KBM-7 (cell line): ENCODE measurements around the gene FAM170B.

Experiments
- DNase-seq: peaks from one replicate; pipeline ENCODE4 v3.0.0-alpha.2; 2015
- in situ Hi-C: fragments of 300-500 bp; cut with MboI; formaldehyde crosslinking; loops from 2 replicates; pipeline ENCODE4 v1.14.3; 2020; ENCODE audit warnings: low sequenced_read_pairs, low pct_unique_long_range_greater_than_20kb, mixed read lengths

Gene FAM170B

DNA sequence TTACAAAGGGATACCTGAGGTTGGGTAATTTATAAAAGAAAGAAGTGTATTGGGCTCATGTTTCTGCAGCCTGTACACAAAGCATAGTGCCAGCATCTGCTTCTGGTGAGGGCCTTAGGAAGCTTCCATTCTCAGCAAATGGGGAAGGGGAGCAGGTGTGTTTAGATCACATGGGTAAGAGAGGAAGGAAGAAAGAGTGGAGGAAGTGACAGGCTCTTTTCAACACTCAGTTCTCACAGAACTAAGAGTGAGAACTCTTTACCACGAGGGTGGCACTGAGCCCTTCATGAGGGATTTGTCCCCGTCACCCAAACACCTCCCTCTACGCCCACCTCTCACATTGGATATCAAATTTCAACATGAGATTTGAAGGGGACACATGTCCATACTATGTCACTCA lies 506 bp upstream of the FAM170B start:
- DNase-seq, result no peak
- in situ Hi-C loops, result no loop called here

DNA sequence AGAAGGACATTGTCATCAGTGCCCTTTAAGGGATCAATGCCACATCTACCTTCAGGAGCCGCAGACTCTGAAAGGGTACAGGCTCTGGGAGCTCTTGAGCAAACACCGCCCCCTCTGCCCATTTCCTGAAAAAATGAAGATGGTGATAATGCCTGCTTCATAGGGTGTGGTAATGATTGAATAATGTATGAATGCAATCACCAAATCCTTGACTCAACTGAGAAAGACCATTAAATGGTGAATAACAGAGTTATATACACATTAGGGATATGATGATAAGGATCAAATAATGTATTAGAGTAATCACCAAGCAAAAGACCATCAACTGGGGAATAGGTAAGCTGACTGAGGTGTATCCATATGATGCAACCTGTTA lies 1.5 kb downstream of the FAM170B start:
- in situ Hi-C loops, result no loop called here
- no peak for DNase-seq

DNA sequence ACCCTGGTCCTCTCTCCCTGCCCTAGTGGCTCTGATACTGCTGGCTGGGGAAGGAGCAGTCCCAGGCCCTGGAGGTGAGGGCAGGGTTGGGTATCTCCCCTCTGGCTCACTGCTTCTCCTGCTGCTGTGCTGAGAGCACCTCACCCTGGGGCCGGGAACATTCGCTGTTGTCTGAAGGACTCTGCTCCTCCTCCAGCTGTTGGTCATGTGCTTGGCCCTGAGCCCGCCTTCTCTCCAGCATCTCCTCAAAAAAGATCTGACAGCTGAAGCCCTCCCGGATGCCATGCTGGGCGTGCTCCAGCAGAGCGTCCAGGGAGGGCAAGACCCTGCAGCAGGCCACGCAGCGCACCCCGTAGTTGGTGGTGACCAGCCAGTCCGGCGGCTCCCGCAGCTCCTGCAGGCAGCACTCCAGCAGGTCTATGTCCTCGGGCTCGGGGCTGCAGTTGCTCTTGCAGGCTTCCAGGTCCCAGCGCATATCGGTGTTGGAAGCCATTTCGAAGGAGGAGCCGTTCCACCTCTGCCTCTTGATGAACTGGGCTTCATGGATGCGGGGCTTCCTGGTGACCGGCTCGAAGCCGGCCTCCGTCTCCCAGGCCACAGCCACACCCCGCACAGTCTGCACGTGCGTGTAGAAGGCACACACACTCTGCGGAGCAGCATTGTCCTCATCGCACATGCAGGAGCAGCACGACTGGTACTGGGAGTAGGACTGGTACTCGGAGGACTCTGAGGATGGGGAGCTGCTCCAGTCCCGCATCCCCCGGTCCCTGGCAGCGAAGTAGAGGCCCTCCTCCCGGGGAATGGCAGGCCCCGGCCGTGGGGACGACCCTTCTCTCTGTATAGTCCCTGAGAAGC lies 2.1 kb downstream of the FAM170B start:
- in situ Hi-C loops, result no loop called here
- DNase-seq, result no peak

DNA sequence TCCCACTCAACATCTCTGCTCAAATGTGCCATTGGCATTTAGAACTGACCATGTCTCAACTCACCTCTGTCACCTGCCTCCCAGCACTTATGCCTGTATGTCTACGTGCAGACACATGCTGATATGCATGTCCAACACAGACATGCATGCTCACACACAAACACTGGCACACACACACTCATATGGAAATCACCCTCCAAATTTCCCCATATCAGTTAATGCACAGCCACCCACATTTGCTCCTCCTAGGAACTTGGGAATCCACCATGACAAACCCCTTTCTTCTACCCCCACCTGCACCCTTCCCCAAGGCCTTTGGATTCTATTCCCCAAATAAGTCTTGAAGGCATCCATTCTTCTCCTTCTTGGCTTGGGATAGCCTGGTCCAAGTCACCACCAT lies 4.4 kb downstream of the FAM170B start:
- in situ Hi-C loops, result no loop called here
- DNase-seq, result no peak

DNA sequence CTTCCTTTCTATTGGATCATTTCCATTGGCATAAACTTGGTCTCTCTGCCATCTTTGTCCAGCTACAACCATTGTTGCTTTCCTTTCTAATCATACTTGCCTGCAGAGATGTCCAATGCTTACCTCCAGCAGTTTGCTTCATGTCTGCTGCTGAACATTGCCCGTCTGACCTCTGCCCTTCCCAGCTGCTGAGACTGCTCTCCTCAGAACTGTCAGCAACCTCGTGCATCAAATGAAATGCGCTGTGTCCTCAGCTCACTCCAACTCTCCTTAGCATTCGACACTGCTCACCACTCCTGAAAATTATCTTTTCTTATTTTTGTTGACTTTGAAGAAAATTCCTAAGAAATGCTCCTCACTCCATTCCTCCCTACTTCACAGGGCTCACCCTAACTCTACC lies 5.0 kb downstream of the FAM170B start:
- in situ Hi-C loops, result no loop called here
- DNase-seq, result no peak

DNA sequence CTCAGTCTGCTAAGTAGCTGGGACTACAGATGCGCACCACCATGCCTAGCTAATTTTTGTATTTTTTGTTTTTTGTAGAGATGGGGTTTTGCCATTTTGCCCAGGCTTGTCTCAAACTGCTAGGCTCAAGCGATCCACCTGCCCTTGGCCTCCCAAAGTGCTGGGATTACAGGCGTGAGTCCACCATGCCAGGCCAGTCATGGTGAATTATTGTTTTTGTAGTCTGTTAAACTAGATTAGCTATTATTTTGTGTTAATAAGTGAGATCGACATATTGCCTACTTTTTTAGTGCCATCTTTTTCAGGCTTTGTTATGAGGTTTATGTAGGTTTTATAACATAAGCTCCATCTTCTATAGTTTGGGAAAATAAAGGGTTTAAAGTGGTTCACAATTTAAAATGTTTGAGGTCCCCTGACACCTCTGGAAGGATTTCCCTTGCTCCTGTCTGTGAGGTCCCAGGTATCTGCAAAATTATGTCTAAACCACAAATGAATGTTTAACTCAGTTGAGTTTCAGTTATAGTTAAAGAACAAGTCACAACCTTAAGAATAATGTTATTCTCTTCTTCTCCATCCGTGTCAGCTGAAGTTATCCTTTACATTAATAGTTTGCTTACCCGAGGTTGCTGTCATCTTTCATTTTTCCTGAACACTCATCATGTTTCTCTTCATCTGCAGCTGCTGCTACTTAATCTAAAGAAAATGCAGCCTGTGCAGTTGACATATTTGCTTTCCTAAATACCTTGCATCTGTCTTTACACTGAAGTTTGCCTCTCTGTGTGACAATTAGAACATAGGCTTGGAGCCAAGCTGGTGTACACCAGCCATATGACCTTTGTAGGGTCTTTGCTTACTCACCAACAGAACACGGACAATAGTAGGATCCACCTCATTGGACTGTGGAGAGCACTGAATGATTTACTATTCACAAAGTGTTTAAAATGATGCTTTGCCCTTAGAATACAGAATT lies 9.6 kb downstream of the FAM170B start:
- DNase-seq, result no peak
- in situ Hi-C loops, result no loop called here

DNA sequence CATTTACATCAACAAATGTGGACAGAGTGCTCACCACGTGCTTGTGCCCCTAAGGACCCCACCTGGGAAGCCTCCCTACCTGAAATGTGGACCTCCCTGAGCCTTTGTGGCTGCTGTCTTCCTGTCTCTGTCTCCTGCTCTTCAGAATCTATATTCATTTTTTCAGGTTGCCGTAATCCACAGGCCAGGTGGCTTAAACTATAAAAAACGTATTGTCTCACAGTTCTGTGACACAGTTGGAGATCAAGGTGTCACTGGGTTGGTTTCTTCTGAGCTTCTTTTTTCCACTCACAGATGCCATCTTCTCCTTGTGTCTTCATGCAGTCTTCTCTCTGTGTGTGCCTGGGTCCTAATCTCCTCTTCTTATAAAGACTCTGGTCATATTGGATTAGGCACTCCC lies 12.9 kb downstream of the FAM170B start:
- in situ Hi-C loops, result no loop called here

DNA sequence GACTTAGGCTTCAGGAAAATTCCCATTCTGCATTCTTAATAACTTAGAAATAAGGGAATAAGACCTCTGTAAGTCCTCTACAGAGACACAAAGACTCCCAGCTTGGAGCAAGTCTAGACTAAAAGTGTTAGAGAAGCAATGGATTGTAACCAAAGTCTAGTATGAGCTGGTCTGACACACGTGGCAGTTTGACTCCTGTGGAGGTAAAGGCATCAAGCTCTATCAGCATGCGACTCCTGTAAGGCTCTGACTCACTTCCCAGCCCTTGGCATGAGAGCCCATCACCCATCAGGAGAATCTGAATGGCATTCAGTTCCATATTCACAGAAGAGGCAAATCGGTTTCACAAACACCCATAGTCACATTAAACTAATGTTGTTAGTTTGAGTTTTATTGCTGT lies 14.1 kb downstream of the FAM170B start:
- no peak for DNase-seq
- in situ Hi-C loops, result no loop called here

More for the DNA sequence above, 12.9 kb downstream of the FAM170B start:
- DNase-seq, result no peak

DNA sequence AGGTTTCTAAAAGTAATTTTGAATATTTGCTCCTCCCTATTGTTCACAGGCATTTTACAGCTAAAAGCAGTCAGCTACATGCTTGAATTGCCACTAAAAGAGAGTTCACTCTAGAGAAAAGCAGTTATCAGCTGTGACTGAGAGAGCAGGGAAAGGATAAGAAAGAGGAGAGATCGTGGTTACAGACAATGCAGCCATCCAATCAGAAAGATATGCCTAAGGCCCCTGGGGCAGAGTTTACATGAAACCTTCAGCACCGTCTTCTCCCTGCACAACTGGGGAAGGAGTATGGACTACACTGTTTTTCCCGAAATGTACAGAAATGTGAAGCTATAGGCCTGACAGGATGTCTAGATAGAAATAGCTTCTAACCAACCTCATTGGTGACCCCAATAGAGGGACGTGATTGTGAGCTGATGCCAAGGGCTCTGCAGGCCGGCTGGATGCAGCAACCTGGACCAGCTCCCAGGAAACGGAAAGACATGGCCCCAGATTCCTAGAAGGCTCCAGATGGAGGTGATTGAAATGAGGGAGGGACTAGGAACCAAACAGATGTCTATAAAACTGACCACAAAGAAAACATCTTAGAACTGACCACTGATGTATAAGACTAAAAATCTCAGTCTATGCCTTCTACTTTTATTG lies 15.3 kb downstream of the FAM170B start:
- no peak for DNase-seq
- in situ Hi-C loops, result no loop called here

DNA sequence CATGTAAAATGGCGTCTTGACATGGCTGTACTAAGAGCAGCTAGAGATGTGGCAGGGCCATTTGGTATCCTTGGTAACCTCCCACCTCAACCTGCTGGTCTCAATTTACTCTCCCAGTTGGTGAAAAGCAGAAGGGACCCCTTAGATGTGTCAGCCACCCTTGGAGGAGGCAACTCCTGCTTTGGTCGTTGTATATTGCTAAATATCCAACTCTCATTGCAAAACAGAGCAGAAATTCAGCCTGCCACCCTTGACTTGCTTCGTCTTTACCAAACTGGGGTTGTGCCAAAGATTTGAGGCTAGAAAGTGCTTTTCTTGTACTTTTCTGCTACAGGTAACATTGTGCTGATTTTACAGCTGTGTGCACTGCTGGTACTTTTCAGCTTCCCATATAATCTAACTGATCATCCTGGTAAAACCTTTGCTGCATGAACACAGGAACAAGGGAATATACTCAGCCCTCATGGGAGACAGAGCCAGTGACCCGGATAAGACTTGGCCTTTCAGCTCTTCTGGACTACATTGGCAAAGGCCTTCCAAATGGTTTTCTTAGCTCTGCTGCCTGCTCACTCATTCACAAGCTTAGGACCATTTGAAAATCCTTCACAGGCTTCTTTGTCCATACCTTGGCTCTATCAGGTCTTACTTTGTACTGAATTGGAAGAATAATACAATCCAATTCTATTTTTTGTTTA lies 16.3 kb downstream of the FAM170B start:
- DNase-seq, result no peak
- in situ Hi-C loops, result no loop called here

DNA sequence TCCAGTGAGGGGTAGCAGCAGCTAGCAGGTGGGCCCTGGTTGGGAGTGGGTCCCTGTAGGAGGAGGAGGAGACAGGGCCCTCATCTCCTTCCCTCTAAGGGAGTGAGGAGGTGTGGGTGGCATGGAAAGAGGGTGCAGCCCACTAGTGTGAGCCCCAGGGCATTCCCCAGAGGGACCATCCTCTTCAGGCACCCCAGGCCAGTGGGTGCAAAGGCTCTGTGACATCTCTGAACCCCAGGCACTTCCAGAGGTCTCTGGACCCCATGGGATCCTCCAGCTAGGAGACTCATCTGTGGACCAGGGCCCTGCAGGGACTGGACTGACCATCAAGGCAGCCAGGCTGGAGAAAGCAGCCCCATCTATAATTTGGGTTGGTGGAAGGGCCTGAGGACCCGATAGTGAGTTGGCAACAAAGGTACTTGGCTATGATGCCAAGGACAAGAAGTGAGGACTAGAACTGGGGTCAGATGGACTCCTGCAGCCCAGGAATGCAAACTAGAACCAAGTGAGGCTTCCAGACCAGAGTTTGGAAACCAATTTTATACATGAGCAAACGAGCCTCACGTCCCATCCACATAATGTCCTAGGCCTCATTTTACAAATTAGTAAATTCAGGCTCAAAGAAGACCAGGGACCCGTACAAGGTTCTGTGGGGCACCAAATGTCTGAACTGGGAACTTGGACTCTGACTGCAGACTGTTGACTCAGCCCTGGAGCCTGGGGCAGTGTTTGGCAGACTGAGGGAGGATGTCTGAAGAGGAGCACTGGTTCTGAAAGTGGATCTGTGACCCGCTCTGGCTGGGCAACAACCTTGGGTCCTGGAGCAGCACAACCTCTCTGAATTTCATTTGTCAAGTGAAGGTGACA lies 17.1 kb downstream of the FAM170B start:
- DNase-seq, result no peak
- in situ Hi-C loops, result no loop called here

DNA sequence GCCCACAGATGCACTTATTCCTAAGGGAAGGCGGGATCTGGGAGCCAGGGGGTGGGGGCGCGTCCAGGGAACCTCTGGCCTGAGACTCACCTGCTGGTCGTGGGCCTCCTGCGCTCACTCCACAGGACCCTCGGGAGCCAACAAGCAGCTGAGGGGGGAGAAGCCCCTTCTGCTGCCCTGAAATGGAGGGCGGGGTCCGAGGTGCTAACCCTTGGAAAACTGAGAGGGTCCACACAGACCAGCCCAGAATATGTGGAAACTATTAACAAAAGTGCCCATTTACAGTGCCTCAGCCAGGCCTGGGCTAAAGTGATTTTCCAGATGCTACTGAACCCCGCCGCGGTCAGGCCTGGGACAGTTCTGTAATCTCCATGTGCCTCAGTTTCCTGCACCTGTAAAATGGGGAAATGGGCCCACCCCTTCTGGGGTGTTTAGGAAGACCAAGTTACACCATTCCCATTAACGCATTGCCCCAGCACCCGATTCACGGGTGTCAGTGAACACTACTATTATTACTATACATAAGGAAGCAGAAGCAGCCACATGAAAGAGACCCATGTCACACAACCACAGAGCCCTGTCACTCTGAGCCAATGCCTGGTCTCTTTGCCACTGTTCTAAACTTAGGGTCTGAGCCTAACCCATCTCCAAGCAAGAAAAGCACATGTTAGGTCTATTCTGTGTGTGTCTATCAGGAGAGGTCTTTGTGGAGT lies 17.9 kb downstream of the FAM170B start:
- in situ Hi-C loops, result no loop called here

DNA sequence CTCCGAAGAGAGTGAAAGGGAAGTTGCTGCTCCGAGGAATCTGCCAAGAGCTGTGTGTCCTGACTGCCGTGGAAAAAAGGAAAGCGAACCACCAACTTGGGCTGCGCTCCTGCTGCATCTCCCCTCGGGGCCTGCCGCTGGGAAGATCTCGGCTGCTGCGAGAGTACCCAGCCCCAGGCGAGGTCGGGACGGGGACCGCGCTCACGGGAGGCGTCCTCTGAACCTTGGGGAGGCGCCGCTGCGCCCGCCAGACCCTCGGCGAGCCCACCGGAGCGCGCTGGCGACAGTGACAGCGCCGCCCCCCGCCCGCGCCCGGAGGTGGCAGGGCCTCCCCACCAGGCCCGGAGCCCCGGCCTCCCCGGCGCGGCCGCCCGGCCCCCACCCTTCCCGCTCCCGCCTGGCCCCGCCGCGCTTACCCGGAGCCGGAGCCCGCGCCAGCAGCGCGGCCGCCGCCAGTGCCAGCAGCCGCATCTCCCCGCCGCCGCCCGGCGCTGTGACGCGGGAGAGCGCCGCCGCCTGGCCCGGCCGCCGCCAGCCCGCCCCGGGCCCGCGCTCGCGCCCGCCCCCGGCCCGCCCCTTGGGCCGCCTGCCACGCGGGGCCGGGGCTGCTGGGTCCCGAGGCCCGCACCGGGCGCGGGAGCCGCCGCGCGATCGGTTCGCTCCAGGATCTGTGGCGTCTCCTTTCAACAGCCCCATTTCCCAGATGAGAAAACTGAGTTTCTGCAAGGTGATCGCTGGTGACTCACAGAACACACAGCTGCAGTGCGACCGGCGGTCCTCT lies 18.6 kb downstream of the FAM170B start, which contains the start of gene VSTM4:
Gene VSTM4, minus strand, starts transcription at position 508 of the 781 bp plus-strand sequence. Its CDS starts 37 bp downstream, at position 471.
- peak; percentile 28 for DNase-seq
- in situ Hi-C loops, result no loop called here

More for the DNA sequence above, 17.9 kb downstream of the FAM170B start:
- no peak for DNase-seq

DNA sequence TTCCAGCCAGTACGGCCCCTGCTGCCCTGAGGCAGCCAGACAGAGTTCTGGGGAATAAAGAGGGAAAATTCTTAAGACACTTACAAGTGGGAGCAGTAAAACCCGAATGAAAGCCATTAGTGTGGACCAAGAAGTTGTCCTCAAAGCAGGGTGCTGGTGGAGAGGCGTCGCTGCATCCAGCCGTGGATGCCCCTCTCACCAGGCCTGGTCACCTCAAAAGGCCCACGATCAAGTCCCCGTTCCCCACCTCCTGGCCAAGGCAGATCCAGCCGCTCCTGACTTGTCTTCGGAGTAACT lies 19.2 kb downstream of the FAM170B start:
- no peak for DNase-seq
- in situ Hi-C loops, result no loop called here

DNA sequence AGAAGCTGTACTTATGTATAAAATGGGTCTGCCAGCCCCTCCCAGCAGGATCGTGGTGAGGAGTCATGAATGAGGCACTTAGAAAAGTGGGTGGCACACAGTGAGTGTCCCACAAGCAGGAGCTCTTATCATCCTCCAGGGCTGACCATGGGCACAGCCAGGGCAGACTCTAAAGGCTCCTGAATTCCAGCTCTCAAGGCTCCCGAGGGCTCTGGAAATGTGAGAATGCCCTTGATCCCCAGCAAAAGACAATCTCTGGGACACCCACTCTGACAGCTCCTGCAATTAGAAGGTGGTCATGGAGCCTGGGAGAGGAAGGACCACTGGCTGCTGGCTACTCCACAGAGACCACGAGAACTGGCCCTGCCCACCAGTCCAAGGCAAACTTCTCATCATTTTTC lies 20.1 kb downstream of the FAM170B start:
- in situ Hi-C loops, result no loop called here
- DNase-seq, result no peak

DNA sequence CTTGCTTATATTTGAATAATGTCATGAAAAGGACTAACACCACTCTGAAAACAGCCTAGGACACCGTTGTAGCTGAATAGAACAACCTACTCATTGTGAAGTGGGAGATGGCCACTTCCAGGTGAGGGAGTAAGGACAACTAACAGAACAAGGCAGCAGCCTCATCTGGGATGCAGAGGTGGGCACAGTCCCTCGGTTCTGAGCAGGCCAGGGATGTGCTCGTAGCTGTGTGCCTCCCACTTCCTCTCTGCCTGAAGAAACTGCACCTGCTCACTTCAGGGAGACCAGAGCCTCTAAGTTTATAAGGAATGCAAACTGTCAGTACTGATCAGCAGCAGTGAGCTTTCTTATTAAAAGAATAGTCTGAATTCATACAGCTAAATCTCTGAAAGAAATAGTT lies 21.0 kb downstream of the FAM170B start:
- in situ Hi-C loops, result no loop called here
- no peak for DNase-seq

DNA sequence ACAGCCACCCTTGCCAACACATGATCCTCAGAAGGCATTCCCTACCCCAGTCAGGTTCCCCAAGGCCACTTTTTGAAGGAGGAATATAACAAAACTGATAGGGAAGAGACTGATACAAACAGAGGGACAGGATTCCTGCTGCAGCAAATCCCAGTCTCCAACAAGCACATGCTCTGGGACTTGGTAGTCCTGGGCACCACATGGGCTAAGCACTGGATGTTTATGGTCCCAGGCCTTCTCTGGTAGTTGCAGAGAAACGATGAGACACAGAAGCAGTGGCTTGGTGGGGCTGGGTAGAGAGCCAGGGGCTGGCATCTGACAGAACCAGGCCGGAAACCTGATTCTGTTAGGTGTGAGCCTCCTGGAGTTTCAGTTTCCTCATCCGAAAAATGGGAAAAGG lies 21.7 kb downstream of the FAM170B start:
- no peak for DNase-seq
- in situ Hi-C loops, result no loop called here
